GM19438 (cell line): ENCODE results near the gene DCAF4.
"Not testable (repeated sequence)": the region's sequence is repeated elsewhere in the genome, so short reads cannot be mapped to it uniquely, and the experiment has no call there.

ENCODE experiments used
- ATAC-seq: cut with Tn5 transposase; IDR thresholded peaks from one replicate; pipeline ENCODE4 v1.9.1; 2021; ENCODE audit warnings: low read depth; ENCODE audit not compliant: unreplicated experiment

The DCAF4 gene

DNA sequence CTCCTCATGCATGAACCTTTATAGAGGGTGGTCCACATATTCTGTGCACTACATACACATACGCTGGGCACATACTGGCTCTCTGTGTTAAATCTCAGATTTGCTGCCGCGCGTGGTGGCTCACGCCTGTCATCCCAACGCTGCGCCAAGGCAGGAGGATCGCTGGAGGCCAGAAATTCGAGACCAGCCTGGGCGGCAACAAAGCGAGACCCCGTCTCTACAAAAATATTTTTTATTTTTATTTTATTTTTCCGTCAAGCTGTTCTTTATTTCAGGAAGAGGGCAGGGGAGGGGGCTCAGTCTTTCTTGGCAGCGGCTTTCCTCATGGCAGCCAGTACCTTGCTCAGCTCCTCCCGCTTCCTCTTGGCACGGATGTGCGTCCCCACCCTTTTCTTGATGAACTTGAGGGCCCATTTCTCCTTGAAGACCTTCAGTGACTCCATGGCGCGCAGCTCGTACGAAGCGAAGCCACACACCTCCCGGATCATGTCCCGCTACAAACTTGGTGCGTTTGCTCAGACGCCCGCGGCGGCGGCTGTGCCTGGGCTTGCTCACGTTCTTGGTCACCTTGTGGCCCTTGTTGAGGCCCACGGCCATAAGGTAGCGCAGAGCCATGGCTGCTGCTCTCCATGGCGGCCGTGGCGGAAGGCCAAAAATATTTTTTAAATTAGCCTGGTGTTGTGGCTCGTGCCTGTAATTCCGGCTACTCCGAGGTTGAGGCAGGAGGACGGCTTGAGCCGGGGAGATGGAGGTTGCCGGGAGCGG is 3.2 kb downstream of the DCAF4 start:
- ATAC-seq, result no peak

DNA sequence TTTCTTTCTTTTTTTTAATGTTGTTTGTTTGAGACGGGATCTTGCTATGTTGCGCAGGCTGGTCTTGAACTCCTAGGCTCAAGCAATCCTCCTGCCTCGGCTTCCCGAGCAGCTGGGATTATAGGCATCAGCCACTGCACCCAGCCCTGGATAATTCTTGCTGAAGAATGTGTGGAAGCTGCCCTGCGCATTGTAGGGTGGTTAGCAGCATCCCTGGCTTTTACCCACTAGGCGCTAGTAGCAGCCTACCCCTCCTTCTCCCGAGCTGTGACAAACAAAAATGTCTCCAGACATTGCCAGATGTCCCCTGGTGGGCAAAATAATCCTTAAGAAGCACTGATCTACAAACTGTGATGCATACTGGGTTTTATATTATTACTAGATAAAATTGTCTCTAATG is 6.6 kb downstream of the DCAF4 start:
- ATAC-seq, result no peak

DNA sequence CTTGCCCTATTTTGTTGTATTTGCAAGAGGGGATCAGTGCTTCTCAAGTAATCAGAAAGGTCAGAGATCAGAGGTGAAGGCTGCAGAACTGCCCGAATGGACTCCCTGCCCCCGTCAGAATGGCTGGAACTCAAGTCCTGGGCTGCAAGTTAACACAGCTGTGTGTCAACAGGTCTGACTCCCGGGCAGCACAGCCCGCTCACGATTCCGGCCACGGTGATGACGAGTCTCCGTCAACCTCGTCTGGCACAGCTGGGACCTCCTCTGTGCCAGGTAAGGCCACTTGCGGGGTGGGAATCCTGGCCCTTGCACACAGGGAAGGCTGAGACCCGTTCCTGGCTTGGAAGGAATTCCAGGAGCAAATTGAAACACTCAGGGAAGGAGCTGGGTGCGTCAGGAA is 13.4 kb downstream of the DCAF4 start:
- no peak for ATAC-seq

DNA sequence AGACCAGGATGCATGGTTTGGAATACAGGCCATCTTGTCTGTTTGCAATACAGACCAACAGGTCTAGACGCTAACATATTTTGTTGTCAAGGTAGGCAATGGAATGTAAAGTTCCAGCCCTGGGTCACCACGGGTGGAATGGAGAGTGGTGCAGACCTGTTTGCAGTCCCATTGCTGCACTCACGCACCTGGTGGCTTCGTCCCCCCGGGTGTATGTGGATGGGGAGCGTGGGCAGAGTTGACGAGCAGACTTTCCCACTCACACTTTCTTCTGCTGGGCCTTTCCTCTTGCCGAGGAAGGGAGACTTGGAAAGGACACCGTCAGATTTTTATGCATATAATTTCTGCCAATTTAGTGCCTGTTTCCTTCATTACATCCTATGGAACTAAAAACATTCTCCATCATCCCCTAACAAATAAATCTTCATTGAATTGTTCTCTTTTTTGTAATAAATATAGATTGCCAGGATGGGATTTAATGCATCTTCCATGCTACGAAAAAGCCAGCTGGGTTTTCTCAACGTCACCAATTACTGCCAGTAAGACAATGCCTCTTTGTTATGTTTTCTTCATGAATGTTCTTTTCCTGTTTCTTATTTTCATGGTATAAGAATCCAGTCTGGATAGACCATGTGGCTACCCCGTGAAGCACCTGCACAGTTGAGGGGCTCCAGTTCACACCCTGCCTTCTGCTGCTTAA is 15.2 kb downstream of the DCAF4 start:
- no peak for ATAC-seq

DNA sequence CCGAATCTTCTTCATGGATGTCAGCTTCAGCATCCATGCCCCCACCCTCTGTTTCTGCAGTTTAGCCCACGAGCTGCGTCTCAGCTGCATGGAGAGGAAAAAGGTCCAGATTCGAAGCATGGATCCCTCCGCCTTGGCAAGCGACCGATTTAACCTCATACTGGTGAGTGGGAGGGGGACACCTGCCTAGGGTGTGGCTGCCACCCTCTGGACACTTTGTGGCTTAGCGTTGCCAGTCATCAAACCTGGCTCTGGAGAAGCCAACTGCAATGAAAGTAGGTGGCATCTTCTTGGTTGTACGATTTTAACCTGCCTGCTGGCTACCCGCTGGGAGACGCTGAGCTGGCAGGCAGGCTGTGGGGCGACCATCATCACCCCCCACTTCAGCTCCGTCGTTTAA is 16.7 kb downstream of the DCAF4 start:
- no peak for ATAC-seq

DNA sequence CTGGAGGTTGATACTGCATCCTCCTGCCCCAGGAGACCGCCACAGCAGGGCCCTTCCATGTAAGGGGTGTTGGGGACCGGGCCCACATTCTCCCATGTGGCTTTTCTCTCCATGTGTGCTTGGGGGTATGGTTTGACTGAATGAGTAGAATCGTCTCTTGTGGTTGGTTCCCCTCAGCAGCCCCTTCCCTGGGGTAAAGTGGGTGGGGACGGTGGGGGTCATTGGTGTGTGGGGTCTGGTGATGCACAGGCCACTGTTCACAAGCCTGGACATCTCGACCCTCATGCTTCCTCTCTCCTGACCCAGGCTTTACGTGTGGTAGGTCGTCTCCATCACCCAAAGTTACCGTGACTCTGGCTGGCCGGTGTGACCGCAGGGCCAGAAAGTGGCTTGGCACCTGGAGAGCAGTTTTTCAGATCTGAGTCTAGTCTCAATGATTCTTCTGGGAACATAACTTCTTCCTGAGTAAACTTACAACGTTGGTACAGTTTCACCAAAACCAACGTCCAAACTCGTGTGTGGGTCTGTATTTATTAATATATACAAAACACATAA is 17.7 kb downstream of the DCAF4 start:
- no peak for ATAC-seq

DNA sequence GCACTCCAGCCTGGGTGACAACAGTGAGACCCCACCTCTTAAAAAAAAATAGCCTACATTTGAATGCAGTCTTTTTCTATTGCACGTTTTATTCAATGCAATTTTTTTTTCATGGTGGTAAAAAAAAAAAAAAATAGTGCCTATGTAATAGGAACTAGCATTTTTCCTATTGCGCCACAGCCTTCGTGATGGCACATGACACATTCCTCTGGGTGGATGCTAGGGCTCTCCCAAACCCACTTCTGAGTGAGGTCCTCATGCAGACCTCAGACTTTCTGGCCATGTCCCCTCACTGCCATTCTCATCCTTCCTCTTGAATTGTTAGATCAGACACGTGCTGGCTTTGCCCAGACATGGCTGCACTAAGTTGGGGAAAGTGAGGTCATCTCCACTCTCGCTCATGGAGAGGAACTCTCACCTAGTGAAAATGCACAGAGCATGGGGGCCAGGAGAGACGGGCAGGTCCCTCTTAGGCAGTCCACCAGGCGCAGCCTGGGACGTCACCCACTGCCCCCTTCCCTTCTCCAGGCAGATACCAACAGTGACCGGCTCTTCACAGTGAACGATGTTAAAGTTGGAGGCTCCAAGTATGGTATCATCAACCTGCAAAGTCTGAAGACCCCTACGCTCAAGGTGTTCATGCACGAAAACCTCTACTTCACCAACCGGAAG is 19.2 kb downstream of the DCAF4 start:
- no peak for ATAC-seq

DNA sequence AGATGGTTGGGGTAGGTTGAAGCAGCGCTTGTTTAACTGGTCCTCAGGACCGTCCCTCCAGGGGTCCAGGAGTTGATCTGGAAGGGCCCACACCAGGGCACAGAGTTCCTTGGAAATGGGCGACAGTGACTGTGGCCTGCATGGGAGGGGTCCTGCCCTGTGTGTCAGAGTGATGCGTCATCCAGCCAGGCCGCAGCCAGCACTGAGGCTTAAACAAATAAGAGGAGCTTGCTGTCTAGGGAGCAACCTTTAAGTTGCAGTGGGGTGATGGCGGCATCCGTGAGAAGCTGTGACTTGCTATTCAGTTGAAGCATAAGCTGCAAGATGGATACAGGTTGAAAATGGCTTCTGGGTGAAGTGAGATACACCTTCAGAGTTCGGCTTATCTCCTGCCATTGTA is 20.2 kb downstream of the DCAF4 start:
- ATAC-seq, result no peak

DNA sequence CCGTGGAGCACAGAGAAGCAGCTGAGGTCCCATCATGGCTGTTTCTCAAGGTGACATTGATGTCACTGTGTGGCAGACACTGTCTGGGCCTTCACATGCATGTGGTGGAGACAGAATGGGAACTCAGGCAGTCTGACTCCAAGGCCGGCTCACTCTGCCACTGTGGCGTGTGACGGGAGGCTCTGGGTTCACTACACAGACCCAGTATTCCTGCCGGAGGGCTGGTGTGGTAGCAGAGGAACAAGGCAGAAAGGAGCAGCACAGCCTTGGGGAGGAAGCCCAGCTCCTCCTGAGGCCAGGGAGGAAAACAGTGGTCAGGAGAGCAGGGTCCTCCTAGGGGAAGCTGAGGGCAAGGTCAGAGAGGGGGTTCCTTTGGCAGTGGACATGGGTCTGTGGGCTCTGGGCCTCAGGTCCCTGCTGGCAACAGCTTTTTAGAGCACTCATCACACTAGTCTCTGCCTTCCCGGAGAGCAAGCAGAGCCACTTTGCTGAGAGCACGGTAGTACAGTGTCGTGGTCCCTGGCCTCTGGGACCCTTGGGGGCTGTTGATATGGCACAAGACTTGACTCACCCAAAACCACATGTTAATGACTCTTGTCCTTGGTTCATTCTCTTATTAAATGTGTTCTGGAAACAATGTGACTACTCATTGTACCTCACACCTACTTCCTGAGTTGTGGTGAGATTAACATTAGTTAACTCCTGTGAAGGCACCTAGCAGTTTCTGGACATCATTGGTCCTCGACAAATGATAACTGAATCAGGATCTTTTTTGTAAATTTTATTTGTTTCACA is 21.3 kb downstream of the DCAF4 start:
- ATAC-seq, result no peak

DNA sequence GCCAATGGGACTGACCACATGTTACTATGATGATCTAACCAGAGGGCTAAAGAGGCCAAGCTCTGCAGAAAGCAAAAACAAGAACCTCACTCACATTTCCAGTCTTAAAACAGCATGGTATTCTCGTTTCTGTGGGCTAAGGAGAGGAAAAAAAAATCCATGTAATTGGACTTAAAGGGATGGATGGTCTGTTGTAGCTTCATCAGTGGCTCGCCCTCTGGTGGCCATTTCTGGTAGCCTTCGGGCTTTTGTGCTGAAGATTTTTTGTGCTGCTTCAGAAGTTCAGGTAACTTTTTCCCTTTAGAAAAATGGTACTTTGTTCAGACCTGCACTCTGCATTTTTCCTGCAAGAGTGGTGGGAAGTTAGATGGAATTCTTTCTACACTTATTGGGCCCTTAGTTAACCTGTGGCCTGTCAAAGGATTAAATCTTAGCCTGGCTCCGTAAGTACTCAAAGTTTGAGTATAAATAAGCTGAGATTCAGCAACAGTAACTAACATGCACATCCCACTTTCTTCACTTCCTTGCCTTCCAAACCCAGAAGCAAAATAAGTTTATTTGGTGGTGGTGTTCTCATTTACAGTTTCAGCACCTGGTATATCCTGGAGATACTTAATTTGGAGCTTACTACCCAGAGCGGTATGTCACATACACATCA is 22.3 kb downstream of the DCAF4 start:
- ATAC-seq, result no peak

DNA sequence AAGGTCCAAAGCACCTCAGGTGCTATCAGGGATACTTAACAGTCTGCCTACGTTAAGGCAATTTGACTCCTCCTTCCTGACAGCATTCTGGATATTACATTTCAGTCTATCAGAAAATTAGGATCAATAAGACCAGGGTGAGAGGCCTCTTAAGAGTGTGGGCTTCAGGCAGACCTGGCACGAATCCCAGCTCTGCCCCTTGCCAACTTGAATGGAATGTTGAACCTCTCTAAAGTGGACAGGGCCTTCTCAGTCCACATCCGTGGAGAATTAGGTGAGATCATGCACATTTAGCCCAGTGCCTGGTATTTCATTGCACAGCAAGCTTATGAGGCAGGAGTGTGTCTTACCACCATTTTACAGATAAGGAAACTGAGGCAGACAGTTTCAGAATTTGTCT is 25.9 kb downstream of the DCAF4 start:
- no peak for ATAC-seq

DNA sequence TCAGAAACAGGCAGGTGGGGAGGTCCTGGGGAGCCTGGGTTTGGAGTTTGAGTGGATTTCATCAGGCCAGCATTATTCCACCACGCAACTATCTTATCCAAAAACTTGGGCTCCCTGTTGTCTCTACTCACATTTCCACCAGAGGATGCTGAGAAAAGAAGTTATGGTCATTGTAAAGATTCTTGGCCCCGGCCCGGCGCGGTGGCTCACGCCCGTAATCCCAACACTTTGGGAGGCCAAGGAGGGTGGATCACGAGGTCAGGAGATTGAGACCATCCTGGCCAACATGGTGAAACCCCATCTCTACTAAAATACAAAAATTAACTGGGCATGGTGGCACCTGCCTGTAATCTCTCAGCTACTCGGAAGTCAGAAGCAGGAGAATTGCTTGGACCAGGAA is 30.5 kb downstream of the DCAF4 start:
- ATAC-seq, result not testable (repeated sequence)

DNA sequence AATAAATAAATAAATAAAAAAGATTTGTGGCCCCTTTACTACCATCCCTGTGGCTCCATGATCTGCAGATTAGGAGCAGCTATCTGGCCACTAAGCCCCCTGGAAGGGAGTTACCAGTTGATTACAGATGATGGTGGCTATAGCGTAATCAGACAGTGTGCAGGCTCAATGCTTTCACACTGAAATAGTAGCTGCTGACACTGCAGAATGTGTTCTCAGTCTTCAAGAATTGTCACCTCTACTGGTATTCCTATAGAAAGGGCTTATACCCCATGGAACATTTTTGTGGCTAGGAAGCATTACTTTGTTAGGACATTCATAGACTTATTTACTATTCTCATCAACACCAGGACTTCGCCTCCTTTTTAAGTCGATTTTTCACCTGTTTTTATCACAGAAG is 30.9 kb downstream of the DCAF4 start:
- no peak for ATAC-seq

DNA sequence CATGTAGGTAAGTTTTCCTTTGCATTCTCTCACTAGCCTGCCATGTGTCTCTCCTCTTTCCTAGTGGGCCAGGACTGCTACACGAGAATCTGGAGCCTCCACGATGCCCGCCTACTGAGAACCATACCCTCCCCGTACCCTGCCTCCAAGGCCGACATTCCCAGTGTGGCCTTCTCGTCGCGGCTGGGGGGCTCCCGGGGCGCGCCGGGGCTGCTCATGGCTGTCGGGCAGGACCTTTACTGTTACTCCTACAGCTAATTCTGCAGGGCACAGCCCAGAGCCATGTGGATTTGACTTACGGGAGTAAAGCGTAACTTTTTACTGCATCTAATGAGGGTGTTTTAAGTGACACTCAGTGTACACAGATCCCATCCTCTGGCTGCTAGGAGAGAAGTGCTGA is 32.3 kb downstream of the DCAF4 start:
- no peak for ATAC-seq

DNA sequence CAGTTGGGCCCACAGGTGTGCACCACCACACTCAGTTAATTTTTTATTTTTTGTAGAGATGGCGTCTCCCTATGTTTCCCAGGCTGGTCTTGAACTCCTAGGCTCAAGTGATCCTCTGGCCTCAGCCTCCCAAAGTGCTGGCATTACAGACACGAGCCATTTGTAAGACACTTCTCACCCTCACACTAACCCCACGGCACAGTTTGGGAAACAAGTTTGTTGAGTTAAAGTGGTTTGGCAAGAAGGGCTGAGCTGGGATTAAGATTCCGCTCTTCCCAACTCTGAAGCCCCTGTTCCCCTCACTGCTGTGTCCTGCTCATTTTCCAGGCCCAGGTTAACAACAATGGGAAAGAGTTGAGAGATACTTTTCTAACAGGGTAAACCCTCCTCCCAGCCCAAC is 34.8 kb downstream of the DCAF4 start:
- ATAC-seq, result not testable (repeated sequence)

DNA sequence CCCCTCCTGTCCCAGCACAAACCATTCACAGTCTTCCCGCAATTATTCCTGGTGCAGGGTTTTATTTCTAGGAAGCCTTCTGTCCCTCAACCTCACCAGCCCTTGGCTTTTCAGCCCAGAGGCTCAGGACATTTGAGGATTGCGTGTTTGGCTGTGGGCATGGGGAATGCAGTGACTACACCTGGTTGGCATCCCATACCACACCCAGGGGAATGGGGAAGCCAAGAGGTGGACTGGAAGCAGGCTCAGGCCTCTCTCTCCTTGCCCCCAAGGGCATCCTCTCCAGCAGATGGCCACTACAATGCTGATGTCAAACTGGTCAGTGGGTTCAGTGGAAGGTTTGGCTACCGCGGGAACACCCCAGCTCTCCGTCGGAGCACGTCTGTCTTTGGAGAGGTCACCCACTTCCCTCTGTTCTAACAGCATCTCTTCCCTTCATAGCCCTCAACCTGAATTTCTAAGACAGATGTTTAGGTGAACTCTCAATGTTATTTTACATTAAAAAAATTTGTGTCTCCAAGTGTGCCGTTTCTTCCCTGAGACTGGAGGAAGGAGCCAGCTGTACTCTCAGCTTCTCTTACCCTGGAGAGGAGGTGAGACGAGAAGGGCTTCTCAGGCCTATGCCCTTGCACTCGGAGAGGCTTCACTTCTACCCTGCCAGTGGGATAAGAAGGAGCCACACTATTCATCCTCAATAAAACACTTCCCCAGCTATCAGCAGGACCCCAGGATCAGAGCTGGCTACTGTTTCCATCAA is 35.5 kb downstream of the DCAF4 start:
- no peak for ATAC-seq

DNA sequence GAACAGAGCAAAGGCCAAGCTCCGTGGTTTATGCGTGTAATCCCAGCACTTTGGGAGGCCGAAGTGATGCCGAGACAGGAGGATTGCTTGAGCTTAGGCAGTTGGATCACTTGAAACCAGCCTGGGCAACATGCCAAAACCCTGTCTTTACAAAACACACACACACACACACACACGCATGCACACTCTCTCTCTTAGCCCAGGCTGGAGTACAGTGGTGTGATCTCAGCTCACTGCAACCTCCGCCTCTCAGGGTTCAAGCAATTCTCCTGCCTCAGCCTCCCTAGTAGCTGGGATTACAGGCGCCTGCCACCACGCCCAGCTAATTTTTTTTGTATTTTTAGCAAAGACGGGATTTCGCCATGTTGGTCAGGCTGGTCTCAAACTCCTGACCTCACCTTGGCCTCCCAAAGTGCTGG is 36.1 kb downstream of the DCAF4 start:
- not testable (repeated sequence) for ATAC-seq

DNA sequence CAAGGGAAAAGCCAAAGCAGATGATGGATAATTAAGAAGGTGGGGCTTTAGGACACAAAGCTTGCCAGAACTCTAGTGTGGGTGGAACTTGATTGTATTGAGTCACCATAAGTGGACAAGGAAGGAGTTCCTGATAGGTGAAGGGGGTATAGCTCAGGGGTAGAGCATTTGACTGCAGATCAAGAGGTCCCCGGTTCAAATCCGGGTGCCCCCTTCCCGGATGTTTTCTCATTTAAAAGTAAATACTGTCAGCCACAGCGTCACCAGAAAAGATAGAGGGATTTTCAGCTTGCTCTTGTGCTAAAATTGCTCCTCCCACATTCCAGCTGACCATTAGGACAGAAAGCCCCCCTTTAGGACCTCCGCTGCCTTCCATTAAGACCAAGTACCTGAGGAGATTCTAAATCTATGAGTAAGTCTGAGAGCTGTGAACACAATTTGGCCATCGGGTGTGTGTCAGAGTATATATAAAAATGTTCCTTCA is 36.6 kb downstream of the DCAF4 start:
- no peak for ATAC-seq

DNA sequence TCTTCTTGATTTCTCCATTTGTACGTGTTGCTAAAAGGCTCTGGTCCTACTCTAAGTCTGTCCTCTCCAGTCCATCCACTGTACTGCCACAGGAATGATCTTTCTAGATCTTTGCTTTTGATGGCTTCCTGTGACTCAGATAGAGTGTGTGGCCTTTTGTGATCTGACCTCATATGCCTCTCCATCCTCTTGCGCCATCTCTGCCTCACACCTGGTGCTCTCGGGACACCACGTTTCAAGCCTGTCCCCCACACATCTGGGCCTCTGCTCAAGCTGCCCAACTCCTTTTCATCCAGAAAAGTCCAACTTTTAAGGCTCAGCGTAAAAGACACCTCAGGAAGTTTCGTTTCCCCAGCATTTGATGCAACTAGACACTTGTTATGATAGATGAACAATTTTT is 39.0 kb downstream of the DCAF4 start:
- ATAC-seq, result no peak
